Epithelial cell of proximal tubule (primary cell): ENCODE results near the gene SPRN. TPM values are rescaled to one million over a fixed set of nuclear protein-coding genes. Genes with fewer than 3 reads are reported as not detected.

Source experiments
- DNase-seq: peaks from one replicate; pipeline ENCODE4 v3.0.0-alpha.2; 2011; ENCODE audit warnings: low read depth
- H3K4me3 ChIP-seq: 2 replicates; pipeline ENCODE4 v1.5.1; 2011; ENCODE audit warnings: low read depth, mild to moderate bottlenecking, low read length
- total RNA-seq: library from RNA; depleted of rRNA; stranded (reverse); fragments of >200 nt; gene quantifications from 2 replicates; pipeline ENCODE4 v1.2.3, GENCODE V29; 2015
- TF ChIP-seq, protein P1 (sequence below): conservative IDR thresholded peaks from 2 replicates; pipeline ENCODE4 v1.5.1; 2012; ENCODE audit warnings: low read depth, mild to moderate bottlenecking, low read length

The SPRN gene
- total RNA-seq, 1 donor from 2014 or later: 0.12 TPM

DNA sequence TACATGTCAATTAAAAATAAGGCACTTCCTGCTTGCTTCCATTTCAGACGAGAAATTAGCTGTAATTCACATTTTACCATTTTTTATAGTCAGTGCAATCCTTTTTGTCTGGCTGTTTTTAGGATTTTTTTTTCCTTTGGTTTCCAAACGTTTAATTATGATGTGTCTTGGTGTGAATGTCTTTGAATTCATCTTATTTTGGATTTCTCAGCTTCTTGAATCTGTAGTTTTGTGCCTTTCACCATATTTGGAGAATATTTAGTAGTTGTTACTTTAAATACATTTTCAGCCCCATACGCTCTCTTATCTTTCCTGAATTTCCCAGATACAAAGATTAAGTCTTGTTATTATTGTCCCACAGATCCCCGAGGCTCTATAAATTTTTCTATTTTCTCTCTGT lies 26.9 kb upstream of the SPRN start:
- DNase-seq: no peak
- TF ChIP-seq, protein P1, sequence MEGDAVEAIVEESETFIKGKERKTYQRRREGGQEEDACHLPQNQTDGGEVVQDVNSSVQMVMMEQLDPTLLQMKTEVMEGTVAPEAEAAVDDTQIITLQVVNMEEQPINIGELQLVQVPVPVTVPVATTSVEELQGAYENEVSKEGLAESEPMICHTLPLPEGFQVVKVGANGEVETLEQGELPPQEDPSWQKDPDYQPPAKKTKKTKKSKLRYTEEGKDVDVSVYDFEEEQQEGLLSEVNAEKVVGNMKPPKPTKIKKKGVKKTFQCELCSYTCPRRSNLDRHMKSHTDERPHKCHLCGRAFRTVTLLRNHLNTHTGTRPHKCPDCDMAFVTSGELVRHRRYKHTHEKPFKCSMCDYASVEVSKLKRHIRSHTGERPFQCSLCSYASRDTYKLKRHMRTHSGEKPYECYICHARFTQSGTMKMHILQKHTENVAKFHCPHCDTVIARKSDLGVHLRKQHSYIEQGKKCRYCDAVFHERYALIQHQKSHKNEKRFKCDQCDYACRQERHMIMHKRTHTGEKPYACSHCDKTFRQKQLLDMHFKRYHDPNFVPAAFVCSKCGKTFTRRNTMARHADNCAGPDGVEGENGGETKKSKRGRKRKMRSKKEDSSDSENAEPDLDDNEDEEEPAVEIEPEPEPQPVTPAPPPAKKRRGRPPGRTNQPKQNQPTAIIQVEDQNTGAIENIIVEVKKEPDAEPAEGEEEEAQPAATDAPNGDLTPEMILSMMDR: no peak
- no peak overlapping the region for H3K4me3 ChIP-seq

DNA sequence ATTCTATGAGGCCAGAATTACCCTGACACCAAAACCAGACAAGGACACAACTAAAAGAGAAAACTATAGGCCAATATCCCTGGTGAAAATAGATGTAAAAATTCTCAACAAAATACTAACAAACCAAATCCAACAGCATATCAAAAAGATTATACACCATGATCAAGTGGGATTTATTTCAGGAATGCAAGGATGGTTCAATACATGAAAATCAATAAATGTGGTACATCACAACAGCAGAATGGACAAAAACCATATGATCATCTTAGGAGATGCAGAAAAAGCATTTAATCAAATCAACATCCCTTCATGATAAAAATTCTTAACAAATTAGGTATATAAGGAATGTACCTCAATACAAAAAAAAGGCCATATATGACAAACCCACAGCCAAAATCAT lies 23.7 kb upstream of the SPRN start:
- H3K4me3 ChIP-seq: no peak overlapping the region
- TF ChIP-seq, protein P1: no peak
- DNase-seq: no peak

DNA sequence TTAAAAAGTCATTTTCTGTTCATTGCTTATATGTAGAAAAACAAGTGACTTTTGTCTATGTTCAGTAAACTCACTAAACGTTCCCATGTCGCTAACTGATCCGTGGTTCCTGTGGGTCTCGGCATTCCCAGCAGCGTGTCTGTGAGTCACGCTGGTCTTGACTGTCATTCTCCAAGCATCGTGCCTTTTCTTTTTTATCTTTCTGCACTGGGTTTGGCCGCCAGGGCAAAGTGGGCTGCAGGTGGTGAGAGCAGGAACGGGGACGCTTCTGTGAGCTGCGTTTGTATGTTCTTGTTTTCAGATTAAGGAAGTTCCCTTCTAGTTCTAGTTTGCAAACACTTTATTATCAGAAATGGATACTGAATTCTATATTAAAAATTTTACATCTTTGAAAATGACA lies 22.6 kb upstream of the SPRN start:
- TF ChIP-seq, protein P1: no peak
- H3K4me3 ChIP-seq: no peak overlapping the region
- DNase-seq: no peak

DNA sequence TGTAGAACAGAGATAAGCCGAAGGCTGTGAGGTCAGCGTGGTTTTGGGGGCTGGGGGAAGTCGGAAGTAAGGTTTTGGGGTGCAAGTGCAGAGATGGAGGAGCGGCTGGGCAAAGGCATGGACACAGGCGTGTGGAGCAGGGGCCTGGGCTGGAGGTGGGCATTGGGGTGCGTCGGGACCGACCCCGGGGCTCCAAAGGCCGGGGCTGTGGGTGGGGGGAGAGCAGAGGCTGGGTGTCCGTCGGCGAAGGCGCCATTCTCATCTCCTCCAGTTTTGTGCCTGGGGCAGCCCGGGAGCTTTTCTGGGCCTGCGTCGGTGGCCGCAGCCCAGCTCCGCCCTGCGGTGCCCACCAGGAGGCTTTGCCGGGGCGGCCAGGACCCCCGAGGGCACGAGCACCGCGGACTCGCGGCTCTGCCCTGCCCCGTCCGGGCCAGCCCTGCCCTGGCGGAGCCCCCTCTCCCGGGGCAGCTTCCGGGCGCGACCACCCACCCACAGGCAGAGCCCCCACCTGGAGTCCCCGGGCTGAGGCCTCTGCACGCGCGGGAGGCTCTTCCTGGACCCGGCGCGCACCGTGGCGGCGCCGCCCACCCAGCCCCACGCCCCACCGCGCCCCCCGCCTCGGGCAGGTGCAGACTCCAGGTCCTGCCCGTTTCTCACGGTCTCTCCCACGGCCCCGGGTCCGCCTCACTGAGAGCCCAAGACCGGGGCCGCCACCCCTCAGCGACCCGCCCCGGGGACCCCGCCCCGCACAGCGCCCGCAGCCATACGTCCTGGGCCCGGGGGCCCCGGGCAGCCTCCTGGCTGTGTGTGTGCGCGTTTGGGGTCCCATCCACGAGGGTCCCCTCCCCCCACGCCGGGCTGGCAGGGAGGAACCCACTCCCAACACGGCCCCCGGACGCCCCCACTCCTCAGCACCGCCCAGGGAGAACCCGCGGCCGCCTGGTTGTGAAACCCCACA lies 21.6 kb upstream of the SPRN start:
- TF ChIP-seq, protein P1: no peak
- H3K4me3 ChIP-seq: no peak overlapping the region
- no peak for DNase-seq

DNA sequence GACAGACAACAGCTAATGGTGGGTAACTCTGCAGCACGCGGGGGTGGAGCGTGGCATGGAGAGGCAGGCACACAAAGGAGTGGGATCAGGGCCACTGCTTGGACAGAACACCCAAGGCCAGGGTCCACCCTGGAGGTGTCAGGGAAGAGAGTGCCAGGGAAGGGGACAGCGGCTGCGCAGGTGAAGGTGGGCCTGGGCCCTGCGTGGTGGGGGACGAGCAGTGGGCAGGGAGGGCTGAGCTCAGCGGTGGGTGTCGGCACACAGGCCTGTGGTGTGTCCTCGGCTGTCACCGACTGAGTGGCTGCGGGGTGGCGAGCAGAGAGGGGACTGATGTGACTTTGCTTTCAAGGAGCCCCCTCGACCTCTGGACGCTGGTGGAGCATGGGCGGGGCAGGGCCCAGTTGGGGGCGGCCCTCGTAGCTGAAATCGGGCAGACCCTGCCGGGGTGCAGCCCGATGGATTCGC lies 20.9 kb upstream of the SPRN start:
- no peak overlapping the region for H3K4me3 ChIP-seq
- DNase-seq: no peak
- TF ChIP-seq, protein P1: no peak

DNA sequence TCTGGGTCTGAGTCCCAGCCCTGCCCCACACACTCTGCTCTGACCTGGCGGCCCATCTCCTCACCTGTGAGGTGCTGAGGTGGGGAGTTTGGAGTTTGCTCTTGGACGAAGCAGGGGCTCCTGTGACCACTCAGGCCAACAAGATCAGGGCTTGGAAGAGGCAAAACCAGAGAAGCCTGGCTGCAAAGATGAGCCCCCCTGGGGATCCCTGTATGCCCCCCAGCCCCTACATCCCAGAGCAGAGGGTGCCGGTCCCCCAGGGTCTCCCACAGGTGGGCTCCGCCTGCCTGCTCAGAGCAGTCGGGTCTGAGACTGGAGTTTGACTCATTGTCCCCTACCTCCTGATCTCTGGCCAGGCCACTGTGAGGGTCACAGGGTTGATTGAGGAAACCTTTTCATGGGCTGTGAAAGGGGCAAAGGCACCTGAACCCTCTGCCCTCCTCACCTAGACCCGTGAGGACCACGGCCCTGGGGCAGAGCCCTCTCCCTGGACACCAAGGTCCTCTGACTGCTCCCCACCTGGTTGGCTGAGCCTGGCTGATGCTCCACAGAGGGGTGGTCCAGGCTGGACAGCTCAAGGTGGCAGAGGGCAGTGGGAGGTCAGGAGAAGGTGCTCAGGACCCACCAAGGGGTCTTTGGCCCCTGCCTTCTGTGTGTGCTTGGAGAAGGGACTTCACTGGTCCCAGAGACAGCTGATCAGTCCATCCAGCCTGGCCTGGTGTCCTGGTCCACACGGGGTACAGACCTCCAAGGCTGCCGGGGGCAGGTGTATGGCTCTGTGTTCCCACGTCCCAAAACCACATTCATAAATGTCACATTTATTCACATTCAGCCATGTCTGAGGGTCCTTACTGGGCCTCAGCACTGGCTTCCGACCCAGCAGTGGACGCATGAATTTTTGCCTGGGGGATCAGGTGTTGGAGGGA lies 20.2 kb upstream of the SPRN start:
- no peak overlapping the region for H3K4me3 ChIP-seq
- DNase-seq: no peak
- TF ChIP-seq, protein P1: no peak
